BJ (cell line): ENCODE results near the gene FSTL4. TPM values are rescaled to one million over a fixed set of nuclear protein-coding genes. Genes with fewer than 3 reads are reported as not detected.

Source experiments
- CTCF ChIA-PET: fragments of 350-600 bp; formaldehyde crosslinking; extraction: SDS; loops from one replicate; lab custom pipeline; 2021; ENCODE audit warnings: antibody characterized with exemption, inconsistent platforms; lab: Yijun Ruan, JAX
- POLR2A ChIA-PET: fragments of 300-600 bp; sonication (Branson Sonifier 250); formaldehyde crosslinking; extraction: SDS; loops from one replicate; lab custom pipeline; 2021; ENCODE audit warnings: antibody characterized with exemption; lab: Charles Lee
- DNase-seq: peaks from one replicate; pipeline ENCODE4 v3.0.0-alpha.2; 2011; ENCODE audit warnings: low read depth
- H3K27me3 ChIP-seq: 2 replicates; pipeline ENCODE4 v1.6.0; 2011; ENCODE audit warnings: low read length; ENCODE audit not compliant: control insufficient read depth, insufficient read depth
- H3K36me3 ChIP-seq: 2 replicates; pipeline ENCODE4 v1.5.1; 2011; ENCODE audit warnings: low read length; ENCODE audit not compliant: control insufficient read depth, insufficient read depth
- H3K4me3 ChIP-seq: 2 replicates; pipeline ENCODE4 v1.5.1; 2011; ENCODE audit warnings: low read depth, mild to moderate bottlenecking, control low read depth, low read length
- CTCF ChIP-seq: IDR thresholded peaks from 2 replicates; pipeline ENCODE4 v1.5.1; 2011; ENCODE audit warnings: low read depth, mild to moderate bottlenecking, control low read depth, inconsistent platforms, low read length, moderate library complexity; ENCODE audit not compliant: insufficient read depth
- polyA plus RNA-seq: library from polyadenylated mRNA; depleted of rRNA; stranded (reverse); fragments of >200 nt; gene quantifications from 2 replicates; pipeline ENCODE4 v1.2.3, GENCODE V29; 2011

The FSTL4 gene
- polyA plus RNA-seq, 1 experiment = not detected

- no peak for TF ChIP-seq CTCF
- H3K4me3 ChIP-seq = no peak overlapping the region
- no peaks in the 10 kb centered on the region; the same call in 1 of the 2 replicates for H3K27me3 ChIP-seq
- no peak for DNase-seq
- ChIA-PET CTCF (interaction anchor here (0.6 kb wide), 1 partner anchor 460 kb away, joined by 3 read pairs; the partner anchor contains the start of gene SHROOM1), POLR2A (no interaction called here)
- H3K36me3 ChIP-seq = no peaks in the 10 kb centered on the region
Observed at GRCh38 chr5:133290669-133291240, 321.6 kb downstream of the FSTL4 start.

- H3K27me3 ChIP-seq = no peaks in the 10 kb centered on the region
- H3K36me3 ChIP-seq = no peaks in the 10 kb centered on the region
- CTCF ChIA-PET = no interaction called here
Observed at GRCh38 chr5:133289686-133290367, 322.5 kb downstream of the FSTL4 start.

GRCh38 chr5:133287500-133287899 is 324.8 kb downstream of the FSTL4 start:
- ChIA-PET POLR2A (no interaction called here), CTCF (interaction anchor here (0.7 to 2.2 kb wide), 6 partner anchors 10 to 177 kb away, joined by 3 to 12 read pairs (median 4); no protein-coding TSS in a partner anchor)
- DNase-seq = no peak
- no peak overlapping the region for H3K4me3 ChIP-seq
- no peaks in the 10 kb centered on the region for H3K36me3 ChIP-seq
- H3K27me3 ChIP-seq = no peaks in the 10 kb centered on the region
- TF ChIP-seq CTCF = peak; percentile 44

More at GRCh38 chr5:133289686-133290367, 322.5 kb downstream of the FSTL4 start:
- no peak for TF ChIP-seq CTCF
- no peak overlapping the region for H3K4me3 ChIP-seq
- POLR2A ChIA-PET = no interaction called here
- no peak for DNase-seq

GRCh38 chr5:133286483-133286882 is 325.9 kb downstream of the FSTL4 start:
- CTCF ChIA-PET = no interaction called here
- Histone ChIP-seq H3K4me3 (no peak overlapping the region), H3K36me3 (no peaks in the 10 kb centered on the region), H3K27me3 (no peaks in the 10 kb centered on the region; the same call in 1 of the 2 replicates)
- no peak for DNase-seq
- no peak for TF ChIP-seq CTCF
- POLR2A ChIA-PET = no interaction called here

- no peak for TF ChIP-seq CTCF
- Histone ChIP-seq H3K27me3 (no peaks in the 10 kb centered on the region; the same call in 1 of the 2 replicates), H3K4me3 (no peak overlapping the region), H3K36me3 (no peaks in the 10 kb centered on the region)
- no peak for DNase-seq
- ChIA-PET CTCF (interaction anchor here (1.1 kb wide), 1 partner anchor 15 kb away, joined by 3 read pairs; no protein-coding TSS in a partner anchor), POLR2A (no interaction called here)
Observed at GRCh38 chr5:133285583-133286021, 326.7 kb downstream of the FSTL4 start.
